WERI-Rb-1 (cell line): ENCODE data around the gene SLC44A4.

ENCODE experiments used
- DNase-seq: peaks from one replicate; pipeline ENCODE4 v3.0.0-alpha.2; 2020
- H3K27ac ChIP-seq: fragments of 250-450 bp; sonication (Bioruptor Pico); 2 replicates; pipeline ENCODE4 v1.5.1; 2020; ENCODE audit warnings: mild to moderate bottlenecking, moderate library complexity
- H3K27me3 ChIP-seq: fragments of 250-450 bp; sonication (Bioruptor Pico); 2 replicates; pipeline ENCODE4 v1.5.1; 2021; ENCODE audit warnings: mild to moderate bottlenecking, low read depth, moderate library complexity; ENCODE audit not compliant: insufficient read depth, severe bottlenecking
- H3K36me3 ChIP-seq: fragments of 250-450 bp; sonication (Bioruptor Pico); 2 replicates; pipeline ENCODE4 v1.5.1; 2020; ENCODE audit warnings: mild to moderate bottlenecking, moderate library complexity
- H3K4me3 ChIP-seq: 2 replicates; pipeline ENCODE4 v1.5.1; 2011; ENCODE audit warnings: low read depth, mild to moderate bottlenecking, control low read depth, low read length
- H3K9me3 ChIP-seq: fragments of 250-450 bp; sonication (Bioruptor Pico); 2 replicates; pipeline ENCODE4 v1.5.1; 2021; ENCODE audit warnings: mild to moderate bottlenecking, moderate library complexity; ENCODE audit not compliant: severe bottlenecking
- CTCF ChIP-seq: IDR thresholded peaks from 2 replicates; pipeline ENCODE4 v1.5.1; 2011; ENCODE audit warnings: low read depth, mild to moderate bottlenecking, control low read depth, inconsistent platforms, low read length

The SLC44A4 gene

DNA sequence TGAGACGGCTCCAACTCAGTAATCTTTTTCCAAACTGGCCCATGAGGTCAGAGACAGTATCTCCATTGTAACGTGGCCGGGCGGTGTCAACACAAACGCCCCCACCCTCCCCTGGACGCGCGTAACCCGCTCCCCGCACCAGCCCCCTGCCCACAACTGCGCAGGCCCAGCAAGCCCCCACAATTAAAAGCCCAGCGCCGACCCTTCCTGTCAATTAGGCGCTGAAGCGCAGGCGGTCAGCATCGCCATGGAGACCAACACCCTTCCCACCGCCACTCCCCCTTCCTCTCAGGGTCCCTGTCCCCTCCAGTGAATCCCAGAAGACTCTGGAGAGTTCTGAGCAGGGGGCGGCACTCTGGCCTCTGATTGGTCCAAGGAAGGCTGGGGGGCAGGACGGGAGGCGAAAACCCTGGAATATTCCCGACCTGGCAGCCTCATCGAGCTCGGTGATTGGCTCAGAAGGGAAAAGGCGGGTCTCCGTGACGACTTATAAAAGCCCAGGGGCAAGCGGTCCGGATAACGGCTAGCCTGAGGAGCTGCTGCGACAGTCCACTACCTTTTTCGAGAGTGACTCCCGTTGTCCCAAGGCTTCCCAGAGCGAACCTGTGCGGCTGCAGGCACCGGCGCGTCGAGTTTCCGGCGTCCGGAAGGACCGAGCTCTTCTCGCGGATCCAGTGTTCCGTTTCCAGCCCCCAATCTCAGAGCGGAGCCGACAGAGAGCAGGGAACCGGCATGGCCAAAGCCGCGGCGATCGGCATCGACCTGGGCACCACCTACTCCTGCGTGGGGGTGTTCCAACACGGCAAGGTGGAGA is 63.6 kb downstream of the SLC44A4 start, which contains the start of the genes HSPA1A and HSPA1L:
Gene HSPA1A (plus strand): TSS at position 519 of the 814 bp plus-strand sequence. CDS start 214 bp downstream, at position 733.
Gene HSPA1L (minus strand): TSS at position 259 of the 814 bp plus-strand sequence. CDS start 3,311 bp downstream, outside the sequence.
- Histone ChIP-seq H3K36me3 (no peaks in the 10 kb centered on the region), H3K4me3 (no peak within 1 kb of the TSS), H3K27me3 (no peaks in the 10 kb centered on the region), H3K9me3 (peaks cover 40% of the 10 kb centered on the region), H3K27ac (no peak within 1 kb of the TSS)
- TF ChIP-seq CTCF = no peak
- no peak for DNase-seq

DNA sequence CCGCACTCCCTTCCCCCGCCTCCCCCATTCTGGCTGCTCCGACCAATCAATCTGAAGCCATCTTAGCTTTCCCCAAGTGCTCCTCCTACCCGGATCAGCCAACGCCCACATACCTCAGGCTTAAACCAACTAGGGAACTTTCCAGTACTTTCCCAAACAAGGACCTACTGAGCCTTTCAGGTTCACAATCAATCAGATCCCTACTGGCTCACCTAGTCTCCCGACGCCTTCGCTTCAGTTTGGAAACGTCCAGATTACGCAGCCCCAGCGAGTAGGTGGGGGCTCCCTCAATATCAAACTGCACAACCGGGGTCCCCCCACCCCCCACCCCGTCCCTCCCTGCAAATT is 64.1 kb downstream of the SLC44A4 start:
- no peak for DNase-seq
- H3K27me3 ChIP-seq = no peaks in the 10 kb centered on the region
- no peak overlapping the region for H3K4me3 ChIP-seq
- no peak for TF ChIP-seq CTCF
- no peaks in the 10 kb centered on the region for H3K36me3 ChIP-seq
- no peak overlapping the region for H3K27ac ChIP-seq
- peaks cover 39% of the 10 kb centered on the region for H3K9me3 ChIP-seq

DNA sequence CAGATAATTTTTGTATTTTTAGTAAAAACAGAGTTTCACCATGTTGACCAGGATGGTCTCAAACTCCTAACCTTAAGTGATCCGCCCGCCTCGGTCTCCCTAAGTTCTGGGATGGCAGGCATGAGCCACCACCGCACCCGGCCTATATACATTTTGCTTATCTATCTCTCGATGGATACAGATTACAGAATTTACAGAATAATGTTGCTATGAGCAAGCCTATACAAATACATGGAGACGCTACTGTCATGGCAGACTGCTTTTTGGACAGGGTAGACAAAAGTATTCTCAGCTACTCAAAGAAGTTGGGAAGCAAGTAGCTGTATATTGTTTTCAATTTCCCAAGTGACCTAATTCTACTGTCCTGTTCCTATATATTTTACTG is 65.3 kb downstream of the SLC44A4 start:
- Histone ChIP-seq H3K36me3 (no peaks in the 10 kb centered on the region), H3K4me3 (no peak overlapping the region), H3K9me3 (peaks cover 42% of the 10 kb centered on the region), H3K27me3 (no peaks in the 10 kb centered on the region), H3K27ac (no peak overlapping the region)
- no peak for TF ChIP-seq CTCF
- DNase-seq = no peak
